Ishikawa (cell line): ENCODE measurements around the gene MAP4K4.

ENCODE experiments used
- CREB1 ChIP-seq: IDR thresholded peaks from 2 replicates; pipeline ENCODE4 v1.6.1; 2012; ENCODE audit warnings: low read depth
- EGR1 ChIP-seq: IDR thresholded peaks from 2 replicates; pipeline ENCODE4 v1.6.1; 2012
- EP300 ChIP-seq: IDR thresholded peaks from 2 replicates; pipeline ENCODE4 v1.6.1; 2012; ENCODE audit warnings: borderline replicate concordance
- FOXM1 ChIP-seq: IDR thresholded peaks from 2 replicates; pipeline ENCODE4 v1.6.1; 2012; ENCODE audit warnings: low read depth, borderline replicate concordance
- TAF1 ChIP-seq: IDR thresholded peaks from 2 replicates; pipeline ENCODE4 v1.6.1; 2012; ENCODE audit warnings: low read depth, mild to moderate bottlenecking
- TCF12 ChIP-seq: IDR thresholded peaks from 2 replicates; pipeline ENCODE4 v1.6.1; 2012; ENCODE audit warnings: low read depth
- YY1 ChIP-seq: IDR thresholded peaks from 2 replicates; pipeline ENCODE4 v1.6.1; 2012; ENCODE audit warnings: low read depth
- TF ChIP-seq, protein P1 (sequence below): IDR thresholded peaks from 2 replicates; pipeline ENCODE4 v1.6.1; 2012
- TF ChIP-seq, protein P2 (sequence below): IDR thresholded peaks from 2 replicates; pipeline ENCODE4 v1.6.1; 2012

DNA sequence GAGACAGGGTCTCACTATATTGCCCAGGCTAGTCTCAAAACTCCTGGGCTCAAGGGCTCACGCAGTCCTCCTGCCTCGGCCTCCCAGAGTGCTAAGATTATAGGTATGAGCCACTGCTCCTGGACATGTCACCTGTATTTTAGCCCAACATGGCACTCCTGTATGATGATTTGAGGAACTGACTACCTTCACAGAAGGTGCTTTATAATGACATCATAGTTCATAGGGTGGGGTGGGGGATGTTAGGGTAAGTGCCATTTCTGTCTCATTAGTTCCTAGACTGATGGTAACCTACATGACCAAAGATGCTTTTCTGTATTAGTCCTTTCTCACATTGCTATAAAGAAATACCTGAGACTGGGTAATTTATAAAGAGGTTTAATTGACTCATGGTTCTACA is 109.7 kb downstream of the MAP4K4 start:
- TF ChIP-seq TAF1 (no peak), EGR1 (no peak), YY1 (no peak), FOXM1 (no peak), TCF12 (no peak), EP300 (no peak), CREB1 (no peak)
- TF ChIP-seq, protein P1, sequence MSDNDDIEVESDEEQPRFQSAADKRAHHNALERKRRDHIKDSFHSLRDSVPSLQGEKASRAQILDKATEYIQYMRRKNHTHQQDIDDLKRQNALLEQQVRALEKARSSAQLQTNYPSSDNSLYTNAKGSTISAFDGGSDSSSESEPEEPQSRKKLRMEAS: no peak
- TF ChIP-seq, protein P2, sequence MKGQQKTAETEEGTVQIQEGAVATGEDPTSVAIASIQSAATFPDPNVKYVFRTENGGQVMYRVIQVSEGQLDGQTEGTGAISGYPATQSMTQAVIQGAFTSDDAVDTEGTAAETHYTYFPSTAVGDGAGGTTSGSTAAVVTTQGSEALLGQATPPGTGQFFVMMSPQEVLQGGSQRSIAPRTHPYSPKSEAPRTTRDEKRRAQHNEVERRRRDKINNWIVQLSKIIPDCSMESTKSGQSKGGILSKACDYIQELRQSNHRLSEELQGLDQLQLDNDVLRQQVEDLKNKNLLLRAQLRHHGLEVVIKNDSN: no peak
